NCI-H1105 treated with DMSO at 0.1 percent for 48 hours (cell line): ENCODE results near the gene CALML6.

ENCODE experiments used
- DNase-seq: peaks from one replicate; lab custom pipeline; 2025; lab: John Stamatoyannopoulos, UW

The CALML6 gene

GRCh38 chr1:1911350-1912041 lies 3.6 kb upstream of the CALML6 start:
- no peak for DNase-seq

DNA sequence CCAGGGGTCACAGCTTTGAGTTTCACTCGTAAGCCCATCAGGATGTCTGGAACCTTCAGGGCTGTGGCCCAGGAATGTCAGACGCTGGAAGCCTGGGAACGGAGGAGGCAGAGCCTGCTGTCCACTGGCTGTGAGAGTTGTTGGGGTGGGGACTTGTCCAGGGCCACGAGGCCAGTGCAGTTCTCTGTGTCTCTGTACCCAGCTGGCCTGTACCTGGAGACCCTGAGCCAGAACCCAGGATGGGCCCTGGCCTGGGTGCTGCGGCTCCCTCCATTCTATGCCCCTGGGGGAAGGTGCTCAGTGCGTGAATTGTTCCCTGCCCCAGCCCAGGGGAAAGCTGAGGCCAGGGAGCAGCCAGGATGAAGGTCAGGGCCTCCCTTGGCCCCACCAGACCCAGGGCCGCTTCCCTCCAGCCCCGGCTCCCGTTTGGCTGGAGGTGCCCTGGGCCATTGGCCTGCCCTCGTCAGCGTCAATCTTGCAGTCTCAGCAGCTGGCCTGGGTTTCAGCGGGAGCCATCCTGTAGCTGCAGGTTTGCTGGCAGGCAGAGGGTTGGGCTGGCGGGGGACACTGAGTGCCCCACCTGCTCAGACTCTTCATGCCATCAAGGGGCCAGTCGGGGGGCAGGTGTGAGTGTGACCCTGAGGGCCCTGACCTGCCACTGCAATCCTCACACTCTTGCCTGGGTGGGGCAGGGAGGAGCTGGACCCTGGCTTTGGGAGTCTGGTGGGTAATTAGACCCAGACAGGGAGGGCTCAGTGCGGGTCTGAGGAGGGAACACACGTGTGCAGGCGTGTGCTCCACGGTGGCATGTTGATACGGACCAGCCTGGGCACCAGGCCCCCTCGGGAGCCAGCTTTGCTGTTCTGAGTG lies 724 bp upstream of the CALML6 start:
- DNase-seq, result no peak

DNA sequence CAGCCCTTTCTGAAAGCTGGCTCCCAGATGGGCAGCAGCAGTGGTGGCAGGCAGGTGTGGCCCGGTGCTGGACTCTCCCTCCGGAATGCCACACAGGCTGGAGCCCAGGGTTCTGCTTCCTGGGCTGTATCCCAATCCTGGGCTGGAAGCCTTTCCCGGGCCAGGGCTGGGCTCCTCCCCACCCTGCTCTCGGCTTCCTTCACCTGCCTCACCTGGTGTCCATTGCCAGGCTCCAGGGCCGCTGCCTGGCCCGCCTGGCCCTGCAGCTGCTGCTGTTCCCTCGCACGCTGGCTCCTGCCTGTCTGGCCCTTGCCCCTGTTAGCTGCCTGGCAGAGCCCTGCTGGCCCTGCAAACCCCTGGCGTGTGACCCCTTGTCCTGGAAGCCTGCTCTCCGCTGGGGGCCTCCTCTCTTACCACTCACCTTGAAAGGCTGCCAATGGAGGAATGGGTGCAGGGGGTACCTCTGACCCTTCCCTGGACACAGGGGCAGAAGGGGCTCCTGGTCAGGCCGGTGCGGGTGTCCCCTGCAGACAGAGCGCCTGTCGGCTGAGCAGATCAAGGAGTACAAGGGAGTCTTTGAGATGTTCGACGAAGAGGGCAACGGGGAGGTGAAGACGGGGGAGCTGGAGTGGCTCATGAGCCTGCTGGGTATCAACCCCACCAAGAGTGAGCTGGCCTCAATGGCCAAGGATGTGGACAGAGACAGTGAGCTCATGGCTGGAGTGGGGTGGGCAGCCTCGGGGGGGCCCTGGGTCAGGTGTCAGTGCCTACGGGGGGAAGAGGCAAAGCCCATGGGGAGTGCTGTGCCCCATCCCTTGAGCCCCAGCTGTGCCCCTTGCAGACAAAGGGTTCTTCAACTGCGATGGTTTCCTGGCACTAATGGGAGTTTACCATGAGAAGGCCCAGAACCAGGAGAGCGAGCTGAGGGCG lies 1.1 kb downstream of the CALML6 start:
- no peak for DNase-seq

GRCh38 chr1:1916851-1917251 lies 1.8 kb downstream of the CALML6 start:
- DNase-seq, result no peak

- DNase-seq, result no peak
These were observed 2.4 kb downstream of the CALML6 start for GRCh38 chr1:1917304-1917976.

GRCh38 chr1:1917995-1918900 lies 3.2 kb downstream of the CALML6 start:
- DNase-seq, result no peak

GRCh38 chr1:1918901-1919303 lies 3.8 kb downstream of the CALML6 start, which contains the start of gene TMEM52:
Gene TMEM52 (minus strand): TSS chr1:1919279. CDS start chr1:1919265, 14 bp downstream.
- no peak for DNase-seq

DNA sequence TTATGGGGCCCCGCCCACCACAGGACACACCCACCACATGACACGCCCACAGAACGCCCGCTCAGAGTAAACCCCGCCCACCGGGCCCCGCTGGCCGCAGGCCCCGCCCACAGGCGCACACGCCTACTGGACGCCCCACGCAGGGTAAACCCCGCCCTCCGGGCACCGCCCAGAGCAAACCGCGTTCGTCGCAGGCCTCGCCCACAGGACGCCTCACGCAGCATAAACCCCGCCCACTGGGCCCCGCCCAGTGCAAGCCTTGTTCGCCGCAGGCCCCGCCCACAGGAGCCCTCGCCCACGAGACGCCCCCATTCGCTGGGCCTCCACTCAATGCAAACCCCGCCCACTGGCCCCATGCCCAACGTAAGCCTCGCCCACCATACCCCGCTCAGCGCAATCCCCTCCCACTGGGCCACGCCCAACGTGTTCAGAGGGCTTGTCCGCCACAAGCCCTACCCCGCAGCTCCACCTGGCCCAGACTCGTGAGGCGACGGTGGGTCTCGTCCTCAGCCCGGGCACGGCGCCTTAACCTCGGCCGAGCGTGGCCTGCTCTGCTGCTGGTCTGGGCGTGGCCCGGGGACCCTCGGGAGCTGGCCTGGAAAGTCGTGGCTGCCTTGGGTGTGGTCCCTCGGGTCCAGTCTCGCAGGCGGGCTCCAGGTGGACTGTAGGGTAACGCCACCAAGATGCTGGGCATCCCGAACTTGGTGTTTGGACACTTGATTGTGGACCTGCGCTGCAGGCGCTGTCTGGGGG lies 4.4 kb downstream of the CALML6 start:
- DNase-seq, result peak; percentile 97

- DNase-seq, result no peak
These were observed 5.1 kb downstream of the CALML6 start for GRCh38 chr1:1920057-1920607.

GRCh38 chr1:1920608-1921458 lies 5.8 kb downstream of the CALML6 start:
- no peak for DNase-seq

GRCh38 chr1:1921459-1921862 lies 6.4 kb downstream of the CALML6 start:
- DNase-seq, result no peak

DNA sequence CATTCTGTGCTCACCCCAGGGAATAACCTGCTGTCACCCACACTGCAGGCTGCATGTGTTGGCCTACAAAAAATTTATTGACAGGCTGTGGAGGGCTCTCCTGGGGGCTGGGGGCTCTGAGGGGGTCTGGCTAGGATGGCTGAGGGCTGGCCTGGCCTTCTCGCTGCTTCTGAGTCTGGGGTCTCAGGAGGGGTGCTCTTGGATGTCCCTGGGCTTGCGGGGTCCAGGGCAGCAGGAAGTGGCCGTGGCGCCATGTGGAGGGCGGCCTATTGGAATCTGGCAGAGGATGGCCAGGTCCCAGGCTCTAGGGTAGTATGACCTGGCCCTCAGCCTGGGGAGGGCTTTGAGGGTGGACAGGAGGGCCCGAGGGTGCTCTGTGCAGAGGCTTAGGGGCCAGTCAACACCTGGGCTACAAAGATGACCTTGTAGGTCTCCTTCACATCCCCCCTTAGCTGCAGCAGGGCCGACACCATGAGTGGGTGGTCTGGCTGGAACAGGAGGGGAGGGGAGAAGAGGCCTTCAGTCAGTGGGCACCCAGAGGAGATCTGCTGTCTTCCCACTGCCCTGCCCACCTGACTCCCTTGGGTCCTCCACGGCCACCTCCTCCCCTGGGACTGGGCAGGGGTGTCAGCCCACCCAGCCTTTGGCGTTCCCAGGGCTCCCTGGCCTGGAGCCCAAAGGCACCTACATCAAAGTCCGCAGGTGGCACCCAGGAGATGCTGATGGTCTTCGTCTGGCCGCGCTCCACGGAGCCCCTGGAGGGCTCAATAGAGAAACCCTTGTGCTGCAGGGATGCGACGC lies 7.0 kb downstream of the CALML6 start:
- no peak for DNase-seq

- DNase-seq, result no peak
These were observed 7.6 kb downstream of the CALML6 start for GRCh38 chr1:1922702-1922955.

DNA sequence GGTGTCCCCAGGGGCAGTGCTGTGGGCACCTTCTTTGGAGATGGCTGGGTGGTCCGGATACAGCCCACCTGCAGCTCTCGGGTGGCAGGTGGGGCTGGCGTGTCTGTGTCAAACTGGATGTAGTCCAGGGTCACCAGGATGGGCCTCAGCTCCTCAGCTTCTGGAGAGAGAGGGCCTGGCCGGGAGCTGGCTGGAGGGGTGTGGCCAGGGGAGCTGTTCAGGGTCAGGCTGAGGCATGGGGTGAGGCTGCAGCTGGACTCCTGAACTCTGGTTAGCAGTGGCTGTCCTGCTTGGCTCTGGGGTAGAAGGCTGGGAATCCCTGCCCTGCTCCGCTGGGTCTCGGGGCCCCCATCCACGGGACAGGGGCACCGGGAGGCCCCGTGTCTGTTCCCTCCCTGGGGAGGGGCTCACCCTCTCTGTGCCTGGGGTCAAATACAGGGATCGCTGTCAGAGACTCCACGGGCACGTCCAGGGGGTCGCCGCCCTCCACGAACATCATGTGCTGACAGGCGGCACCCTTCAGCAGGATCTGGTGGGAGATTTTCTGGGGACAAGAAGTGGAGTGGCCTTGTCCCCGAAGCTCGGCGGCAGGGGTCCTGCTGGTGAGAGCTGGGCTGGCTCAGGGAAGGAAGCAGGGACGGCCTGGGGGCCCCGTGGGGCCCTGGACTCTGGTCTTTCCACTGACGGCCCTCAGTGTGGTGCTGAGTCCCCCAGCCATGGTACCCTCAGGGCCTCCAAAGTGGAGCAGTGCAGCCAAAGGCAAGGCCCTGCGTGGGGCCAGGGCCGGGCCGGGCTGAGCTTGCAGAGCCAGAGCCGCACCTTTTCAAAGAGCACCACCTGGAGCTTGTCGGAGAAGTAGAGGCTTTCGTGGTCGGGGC lies 8.1 kb downstream of the CALML6 start:
- no peak for DNase-seq

DNA sequence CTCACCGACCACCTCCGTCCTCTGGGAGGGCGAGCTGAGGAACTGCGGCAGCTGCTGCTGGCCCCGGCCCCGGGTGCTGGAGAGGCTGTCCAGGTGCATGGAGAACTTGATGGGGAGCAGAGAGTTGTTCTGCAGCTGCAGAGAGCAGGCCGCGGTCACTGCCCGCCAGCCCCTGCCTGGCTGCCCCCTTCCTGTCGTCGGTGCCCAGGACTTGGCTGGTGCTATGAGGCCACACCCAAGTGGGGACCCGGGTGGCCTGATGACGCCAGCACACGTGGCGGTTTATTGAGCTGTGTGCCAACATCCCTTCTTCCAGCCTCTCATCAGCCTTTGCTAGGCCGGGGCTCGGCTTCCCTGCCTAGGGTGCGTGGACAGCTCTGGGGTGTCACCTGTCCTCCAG lies 9.3 kb downstream of the CALML6 start:
- DNase-seq, result no peak

DNA sequence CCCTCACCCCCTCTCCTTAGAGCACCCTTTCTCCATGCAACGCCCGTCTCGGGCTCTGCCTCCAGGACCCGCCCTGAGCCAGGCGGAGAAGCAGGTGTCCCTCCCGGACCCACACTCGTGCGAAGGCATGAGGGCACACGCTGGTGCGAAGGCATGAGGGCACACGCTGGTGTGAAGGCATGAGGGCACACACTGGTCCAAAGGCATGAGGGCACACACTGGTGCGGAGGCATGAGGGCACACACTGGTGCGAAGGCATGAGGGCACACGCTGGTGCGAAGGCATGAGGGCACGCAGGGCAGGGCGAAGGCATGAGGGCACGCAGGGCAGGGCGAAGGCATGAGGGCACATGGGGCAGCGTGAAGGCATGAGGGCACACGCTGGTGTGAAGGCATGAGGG lies 9.8 kb downstream of the CALML6 start:
- no peak for DNase-seq
